ENCODE data around the gene NHS. TPM values are rescaled to one million over a fixed set of nuclear protein-coding genes. Genes with fewer than 3 reads are reported as not detected.
A peak's percentile ranks its signal among the peaks of the same experiment; 100 is the strongest.

NHS gene
- total RNA-seq, result 8.6 and 9.8 TPM in 2 replicates

DNA sequence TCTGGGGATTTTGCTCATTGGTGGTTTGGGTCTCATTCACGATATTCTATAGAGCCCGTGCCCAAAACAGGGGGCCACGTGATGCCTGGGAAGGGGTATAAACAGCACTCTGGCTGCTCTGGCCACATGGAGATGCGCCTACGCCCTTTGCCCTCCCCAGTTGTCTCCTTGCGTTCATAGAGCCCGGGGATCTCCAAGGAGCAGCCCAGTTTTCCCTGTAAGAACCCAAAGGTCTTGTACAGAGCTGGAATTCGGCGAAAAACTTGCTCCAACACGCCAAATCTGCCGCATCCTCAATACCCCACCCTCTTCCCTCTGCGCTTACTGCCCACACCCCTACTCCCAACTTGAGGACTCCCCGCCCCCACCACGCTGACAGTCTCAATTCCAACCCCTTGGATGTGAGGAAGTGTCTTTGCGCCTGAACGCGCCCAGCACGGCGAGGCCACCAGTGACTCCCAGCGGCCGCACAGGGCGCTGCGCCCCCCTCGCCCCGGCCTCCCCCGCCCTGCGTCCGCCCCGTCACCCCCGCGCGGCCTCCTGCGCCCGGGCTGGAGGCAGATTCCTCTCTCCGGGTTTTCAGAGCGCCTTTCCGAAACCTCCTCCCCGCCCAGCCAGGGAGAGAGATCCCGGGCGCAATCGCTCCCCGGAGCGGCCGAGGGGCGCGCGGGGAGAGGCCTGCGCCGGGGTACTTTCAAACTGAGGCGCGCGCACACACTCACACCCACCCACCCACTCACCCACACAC, at the start of gene NHS:
TSS of gene NHS (plus strand) at position 582 of the 748 bp plus-strand sequence. CDS start 558 bp downstream, outside the sequence.
- Histone ChIP-seq H3K27me3 (ENCODE audit: control insufficient read depth, insufficient read depth, low read length) (no peaks in the 10 kb centered on the region), H3K4me3 (ENCODE audit: low read depth, low read length) (peak within 1 kb of the TSS; percentile 76), H3K36me3 (ENCODE audit: control insufficient read depth, insufficient read depth, low read length) (no peaks in the 10 kb centered on the region)
- DNase-seq (ENCODE audit: low read depth), result no peak
- TF ChIP-seq, protein P1, sequence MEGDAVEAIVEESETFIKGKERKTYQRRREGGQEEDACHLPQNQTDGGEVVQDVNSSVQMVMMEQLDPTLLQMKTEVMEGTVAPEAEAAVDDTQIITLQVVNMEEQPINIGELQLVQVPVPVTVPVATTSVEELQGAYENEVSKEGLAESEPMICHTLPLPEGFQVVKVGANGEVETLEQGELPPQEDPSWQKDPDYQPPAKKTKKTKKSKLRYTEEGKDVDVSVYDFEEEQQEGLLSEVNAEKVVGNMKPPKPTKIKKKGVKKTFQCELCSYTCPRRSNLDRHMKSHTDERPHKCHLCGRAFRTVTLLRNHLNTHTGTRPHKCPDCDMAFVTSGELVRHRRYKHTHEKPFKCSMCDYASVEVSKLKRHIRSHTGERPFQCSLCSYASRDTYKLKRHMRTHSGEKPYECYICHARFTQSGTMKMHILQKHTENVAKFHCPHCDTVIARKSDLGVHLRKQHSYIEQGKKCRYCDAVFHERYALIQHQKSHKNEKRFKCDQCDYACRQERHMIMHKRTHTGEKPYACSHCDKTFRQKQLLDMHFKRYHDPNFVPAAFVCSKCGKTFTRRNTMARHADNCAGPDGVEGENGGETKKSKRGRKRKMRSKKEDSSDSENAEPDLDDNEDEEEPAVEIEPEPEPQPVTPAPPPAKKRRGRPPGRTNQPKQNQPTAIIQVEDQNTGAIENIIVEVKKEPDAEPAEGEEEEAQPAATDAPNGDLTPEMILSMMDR (IDR thresholded peaks at IDR 0.05; ENCODE audit: insufficient read depth, low read length, poor library complexity, severe bottlenecking), result peak; percentile 37

DNA sequence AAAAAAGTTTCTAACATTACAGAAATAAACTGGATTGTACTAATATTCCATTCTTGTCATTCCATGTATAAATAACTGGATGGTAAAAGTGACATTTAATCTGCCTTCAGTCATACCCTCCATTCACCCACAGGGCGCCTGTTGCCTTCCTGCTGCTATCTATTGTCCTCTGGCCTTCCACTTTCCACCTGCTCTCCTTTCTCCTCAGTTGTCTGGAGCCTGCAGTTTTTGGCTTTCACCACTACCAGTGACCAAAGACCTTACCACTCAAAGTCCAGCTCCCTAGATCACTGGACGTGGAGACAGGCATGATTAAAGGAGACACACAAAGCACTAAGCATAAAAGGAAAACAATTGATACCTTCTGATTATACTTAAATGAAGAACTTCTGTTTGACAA, 46.2 kb upstream of the NHS start:
- no peak for DNase-seq (ENCODE audit: low read depth)
- Histone ChIP-seq H3K36me3 (ENCODE audit: control insufficient read depth, insufficient read depth, low read length) (no peaks in the 10 kb centered on the region), H3K4me3 (ENCODE audit: low read depth, low read length) (no peak overlapping the region), H3K27me3 (ENCODE audit: control insufficient read depth, insufficient read depth, low read length) (no peaks in the 10 kb centered on the region)
- TF ChIP-seq, protein P1 (IDR thresholded peaks at IDR 0.05; ENCODE audit: insufficient read depth, low read length, poor library complexity, severe bottlenecking), result no peak

DNA sequence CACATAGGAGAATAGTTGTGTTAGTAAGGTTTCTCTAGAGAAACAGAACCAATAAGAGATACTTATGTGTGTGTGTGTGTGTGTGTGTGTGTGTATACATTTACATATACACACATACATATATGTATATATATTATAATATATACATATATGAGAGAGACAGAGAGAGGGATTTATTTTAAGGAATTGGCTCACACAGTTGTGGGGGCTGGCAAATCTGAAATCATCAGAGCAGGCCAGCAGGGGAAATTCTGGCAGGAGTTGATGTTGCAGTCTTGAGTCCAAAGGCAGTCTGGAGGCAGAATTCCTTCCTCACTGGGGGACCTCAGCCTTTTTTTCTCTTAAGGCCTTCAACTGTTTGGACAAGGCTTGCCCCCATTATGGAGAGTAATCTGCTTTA, 38.6 kb upstream of the NHS start:
- H3K4me3 ChIP-seq (ENCODE audit: low read depth, low read length), result no peak overlapping the region

DNA sequence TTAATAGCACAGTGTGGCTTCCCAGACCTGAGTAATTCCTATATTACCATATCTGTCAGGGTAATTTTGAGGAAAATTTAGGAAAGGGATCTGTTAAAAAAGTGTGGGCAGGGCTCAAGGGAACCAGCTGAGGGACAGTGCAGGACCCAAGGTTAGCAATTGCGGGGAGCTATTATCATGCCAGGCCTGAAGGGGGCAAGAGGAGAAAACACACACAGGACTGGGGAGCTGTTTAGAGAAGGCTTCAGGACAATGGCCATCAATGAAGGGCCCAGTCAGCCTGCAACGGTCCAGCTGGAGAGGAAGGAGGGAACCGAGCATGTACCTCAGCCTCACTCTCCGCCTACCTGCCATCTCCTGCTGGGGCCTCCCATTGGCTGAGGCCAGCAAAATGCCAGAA, 19.0 kb upstream of the NHS start:
- H3K36me3 ChIP-seq (ENCODE audit: control insufficient read depth, insufficient read depth, low read length), result no peaks in the 10 kb centered on the region
- DNase-seq (ENCODE audit: low read depth), result no peak
- TF ChIP-seq, protein P1 (IDR thresholded peaks at IDR 0.05; ENCODE audit: insufficient read depth, low read length, poor library complexity, severe bottlenecking), result no peak
- no peak overlapping the region for H3K4me3 ChIP-seq (ENCODE audit: low read depth, low read length)
- H3K27me3 ChIP-seq (ENCODE audit: control insufficient read depth, insufficient read depth, low read length), result no peaks in the 10 kb centered on the region

More for the DNA sequence above, 38.6 kb upstream of the NHS start:
- Histone ChIP-seq H3K36me3 (ENCODE audit: control insufficient read depth, insufficient read depth, low read length) (no peaks in the 10 kb centered on the region), H3K27me3 (ENCODE audit: control insufficient read depth, insufficient read depth, low read length) (no peaks in the 10 kb centered on the region)
- no peak for DNase-seq (ENCODE audit: low read depth)
- TF ChIP-seq, protein P1 (IDR thresholded peaks at IDR 0.05; ENCODE audit: insufficient read depth, low read length, poor library complexity, severe bottlenecking), result no peak

DNA sequence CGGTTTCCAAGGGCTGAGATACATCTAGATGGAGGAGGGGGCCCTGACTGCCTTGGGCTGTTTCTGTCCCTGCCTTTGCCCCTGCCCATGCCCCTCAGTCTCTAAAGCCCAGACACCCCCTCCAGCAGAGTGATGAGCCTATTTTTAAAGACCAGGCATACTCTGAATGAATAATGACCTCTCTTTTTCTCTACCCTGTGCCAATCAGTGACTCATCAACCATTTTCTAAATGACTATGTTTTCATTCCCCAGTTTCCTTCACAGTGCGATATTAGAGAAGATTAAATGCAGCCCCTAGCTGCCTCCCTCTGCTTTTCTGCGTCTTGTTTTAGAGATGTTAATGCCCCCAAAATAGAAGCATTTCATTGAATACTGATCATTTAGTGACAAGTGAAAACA, 15.5 kb upstream of the NHS start:
- no peaks in the 10 kb centered on the region for H3K36me3 ChIP-seq (ENCODE audit: control insufficient read depth, insufficient read depth, low read length)
- no peak overlapping the region for H3K4me3 ChIP-seq (ENCODE audit: low read depth, low read length)
- TF ChIP-seq, protein P1 (IDR thresholded peaks at IDR 0.05; ENCODE audit: insufficient read depth, low read length, poor library complexity, severe bottlenecking), result no peak
- H3K27me3 ChIP-seq (ENCODE audit: control insufficient read depth, insufficient read depth, low read length), result no peaks in the 10 kb centered on the region
- DNase-seq (ENCODE audit: low read depth), result no peak

DNA sequence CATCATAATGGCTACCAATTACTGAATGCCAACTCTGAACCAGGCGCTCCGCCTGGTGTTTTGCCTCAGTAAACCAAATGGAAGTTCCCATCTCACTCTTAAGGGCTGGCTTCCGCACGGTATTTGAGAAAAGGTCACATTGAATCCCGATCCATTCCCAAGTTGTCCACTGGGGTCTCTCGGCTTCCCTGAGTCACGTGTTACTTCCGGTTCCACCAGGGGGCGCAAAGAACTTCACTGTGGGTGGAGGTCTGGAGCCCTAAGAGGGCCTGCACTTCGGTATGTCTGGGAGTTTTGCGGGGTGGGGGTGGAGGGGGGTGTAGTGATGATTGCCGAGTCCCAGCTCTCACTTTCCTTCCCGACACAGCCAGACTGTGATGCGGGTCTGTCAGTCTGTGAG, 13.4 kb upstream of the NHS start:
- DNase-seq (ENCODE audit: low read depth), result no peak
- Histone ChIP-seq H3K4me3 (ENCODE audit: low read depth, low read length) (no peak overlapping the region), H3K27me3 (ENCODE audit: control insufficient read depth, insufficient read depth, low read length) (no peaks in the 10 kb centered on the region), H3K36me3 (ENCODE audit: control insufficient read depth, insufficient read depth, low read length) (no peaks in the 10 kb centered on the region)
- TF ChIP-seq, protein P1 (IDR thresholded peaks at IDR 0.05; ENCODE audit: insufficient read depth, low read length, poor library complexity, severe bottlenecking), result peak; percentile 20

Data from kidney epithelial cell (primary cell).